GM12878 (cell line): ENCODE results near the gene ISOC2. TPM values are rescaled to one million over a fixed set of nuclear protein-coding genes. Genes with fewer than 3 reads are reported as not detected.

Experiments used
- ATAC-seq: fragments of 200-7000 bp; cut with Tn5 transposase; 3 replicates; pipeline ENCODE4 v1.9.1; 2020; ENCODE audit warnings: mild to moderate bottlenecking, moderate library complexity
- BruUV-seq: library from RNA; stranded (reverse); fragments of 400-500 nt; replicated peaks from 2 replicates; lab custom pipeline; 2021; lab: Mats Ljungman, UMichigan
- CTCF ChIA-PET: fragments of 300-600 bp; sonication (Branson Sonifier 250); formaldehyde crosslinking; extraction: SDS; loops from one replicate; lab custom pipeline; 2021; ENCODE audit warnings: inconsistent platforms; lab: Yijun Ruan, JAX
- POLR2A ChIA-PET: fragments of 350-600 bp; formaldehyde crosslinking; extraction: SDS; loops from one replicate; lab custom pipeline; 2021; ENCODE audit warnings: inconsistent platforms; lab: Charles Lee
- RAD21 ChIA-PET: fragments of 300-600 bp; sonication (Branson Sonifier 250); formaldehyde crosslinking; loops from one replicate; lab custom pipeline; 2023; ENCODE audit warnings: antibody characterized with exemption; ENCODE audit not compliant: unreplicated experiment; lab: Charles Lee
- SMC1A ChIA-PET: fragments of 300-600 bp; sonication (Branson Sonifier 250); formaldehyde crosslinking; loops from one replicate; lab custom pipeline; 2023; ENCODE audit not compliant: unreplicated experiment, uncharacterized antibody; lab: Charles Lee
- DNase-seq: peaks from one replicate; pipeline ENCODE4 v3.0.0-alpha.2; 2011; ENCODE audit warnings: low read depth, low spot score
- FAIRE-seq: peaks from 3 replicates; lab custom pipeline; 2011; peaks lifted over from hg19 to GRCh38; lab: Jason Lieb, UNC
- H2AFZ ChIP-seq: 2 replicates; pipeline ENCODE4 v1.6.0; 2011; ENCODE audit warnings: low read depth, low read length, control low read depth; ENCODE audit not compliant: control insufficient read depth
- H3K27ac ChIP-seq: 2 replicates; pipeline ENCODE4 v1.5.1; 2011; ENCODE audit warnings: control low read depth; ENCODE audit not compliant: control insufficient read depth, insufficient read depth
- H3K27me3 ChIP-seq, 2 experiments: replicated peaks in 1 of 2; 2 replicates each; pipeline versions ENCODE4 v1.6.0 to v1.6.1; 2011; ENCODE audit warnings: low read length in 1 of 2; ENCODE audit not compliant: control insufficient read depth in 2 of 2, insufficient read depth in 2 of 2
- H3K36me3 ChIP-seq, 2 experiments: 2 replicates each; pipeline ENCODE4 v1.5.1; 2011; ENCODE audit warnings: low read length in 1 of 2; ENCODE audit not compliant: control insufficient read depth in 2 of 2, insufficient read depth in 2 of 2
- H3K4me1 ChIP-seq: 2 replicates; pipeline ENCODE4 v1.6.1; 2011; ENCODE audit warnings: mild to moderate bottlenecking, low read length, moderate library complexity, mixed read lengths; ENCODE audit not compliant: control insufficient read depth, insufficient read depth
- H3K4me2 ChIP-seq: 2 replicates; pipeline ENCODE4 v1.6.0; 2011; ENCODE audit warnings: control low read depth; ENCODE audit not compliant: control insufficient read depth, insufficient read depth
- H3K4me3 ChIP-seq: fragments of 200-600 bp; sonication (generic); 2 replicates; pipeline ENCODE4 v1.5.1; 2016
- H3K79me2 ChIP-seq: 2 replicates; pipeline ENCODE4 v1.6.0; 2011; ENCODE audit warnings: low read length; ENCODE audit not compliant: control insufficient read depth, insufficient read depth
- H3K9ac ChIP-seq: 2 replicates; pipeline ENCODE4 v1.8.0; 2011; ENCODE audit warnings: low read length, control low read depth, mixed read lengths; ENCODE audit not compliant: control insufficient read depth, insufficient read depth
- H3K9me3 ChIP-seq: replicated peaks from 3 replicates; pipeline ENCODE4 v1.5.1; 2011; ENCODE audit warnings: mild to moderate bottlenecking, low read length; ENCODE audit not compliant: control insufficient read depth, insufficient read depth
- H4K20me1 ChIP-seq: 2 replicates; pipeline ENCODE4 v1.6.0; 2011; ENCODE audit not compliant: control insufficient read depth, insufficient read depth
- CREB1 ChIP-seq: IDR thresholded peaks from 2 replicates; pipeline ENCODE4 v1.6.1; 2012; ENCODE audit warnings: low read depth, mild to moderate bottlenecking, inconsistent platforms
- CUX1 ChIP-seq: IDR thresholded peaks from 2 replicates; pipeline ENCODE4 v1.6.1; 2012; ENCODE audit warnings: improper control_type of control experiment, low read depth, low read length; ENCODE audit not compliant: insufficient replicate concordance
- FOS ChIP-seq: IDR thresholded peaks from 3 replicates; pipeline ENCODE4 v1.6.1; 2011; ENCODE audit warnings: borderline replicate concordance; ENCODE audit not compliant: insufficient read length; ENCODE audit errors: extremely low read depth
- MEF2A ChIP-seq: IDR thresholded peaks from 2 replicates; pipeline ENCODE4 v1.6.1; 2011; ENCODE audit warnings: low read depth, mild to moderate bottlenecking, low read length, moderate library complexity; ENCODE audit not compliant: insufficient read depth
- NFXL1 ChIP-seq: fragments of 450-650 bp; IDR thresholded peaks from 2 replicates; pipeline ENCODE4 v1.6.1; 2017; ENCODE audit warnings: antibody characterized with exemption, mild to moderate bottlenecking, borderline replicate concordance
- POLR2A ChIP-seq: IDR thresholded peaks from 2 replicates; pipeline ENCODE4 v1.6.1; 2011; ENCODE audit warnings: low read depth, mild to moderate bottlenecking, low read length
- RFX5 ChIP-seq: IDR thresholded peaks from 2 replicates; pipeline ENCODE4 v1.6.1; 2011; ENCODE audit warnings: low read depth, low read length, improper control_type of control experiment
- WRNIP1 ChIP-seq: IDR thresholded peaks from 2 replicates; pipeline ENCODE4 v1.6.1; 2011; ENCODE audit warnings: low read depth, low read length, improper control_type of control experiment, borderline replicate concordance
- YBX1 ChIP-seq: fragments of 450-650 bp; IDR thresholded peaks from 2 replicates; pipeline ENCODE4 v1.6.1; 2016; ENCODE audit warnings: antibody characterized with exemption
- ZSCAN29 ChIP-seq: fragments of 450-650 bp; IDR thresholded peaks from 2 replicates; pipeline ENCODE4 v1.6.1; 2017; ENCODE audit warnings: mild to moderate bottlenecking, moderate library complexity
- WGBS: methylation state at CpG from one replicate; pipeline ENCODE4 v1.1.6; 2016; ENCODE audit warnings: low lambda C conversion rate; ENCODE audit not compliant: insufficient replicate concordance, insufficient coverage; ENCODE audit errors: missing lambda C conversion rate; 5-methylcytosine and 5-hydroxymethylcytosine counted together
- in situ Hi-C: fragments of 300-500 bp; cut with MboI; formaldehyde crosslinking; loops from 9 replicates; pipeline ENCODE4 v1.14.3; 2018; ENCODE audit warnings: mixed read lengths
- intact Hi-C: fragments of 100-400 bp; cut with micrococcal nuclease; formaldehyde crosslinking; loops from one replicate; pipeline ENCODE4 v1.14.2; 2022; ENCODE audit not compliant: unreplicated experiment
- polyA plus RNA-seq, 11 experiments: library from polyadenylated mRNA; depleted of rRNA in 4 of 11; unstranded in 6 of 11; stranded (reverse) in 5 of 11; fragments of >200 nt; fragmentation: Nextera tagmentation in 4 of 11; fragmentation: Illumina TruSeq in 1 of 11; extraction: Ambion mirVana in 4 of 11; extraction: Trizol in 1 of 11; gene quantifications; 1 replicate in 1 of 11; 2 replicates in 10 of 11; pipeline versions ENCODE4 v1.2.1 to v1.2.3, GENCODE V29; 2011 to 2016; ENCODE audit warnings: inconsistent platforms in 2 of 11, missing spikeins in 2 of 11, low read depth in 1 of 11
- total RNA-seq, 4 experiments: library from RNA; depleted of rRNA in 3 of 4; stranded (reverse); fragments of >200 nt in 3 of 4; fragmentation: Illumina TruSeq in 1 of 4; extraction: Trizol in 1 of 4; gene quantifications; 2 replicates each; pipeline versions ENCODE4 v1.2.1 to v1.2.3, GENCODE V29; 2013 to 2021

The ISOC2 gene
- total and polyA plus RNA-seq, 10 of the 15 experiments (the other 5 are each of a cell fraction or from before 2014, with no cell fraction given): 0.72 to 238 (median 56.9) TPM

GRCh38 chr19:55493645-55494171 lies 32.3 kb upstream of the ISOC2 start (continued):
- TF ChIP-seq POLR2A: no peak
- TF ChIP-seq YBX1: no peak
- no peak for TF ChIP-seq FOS
- TF ChIP-seq NFXL1: no peak
- no peak for TF ChIP-seq ZSCAN29

- Histone ChIP-seq H3K4me3 (no peak overlapping the region), H2AFZ (no peak overlapping the region), H3K4me1 (no peaks in the 10 kb centered on the region), H3K4me2 (no peak overlapping the region), H3K27me3 (no peaks in the 10 kb centered on the region; a peak in 1 of 4 replicates), H3K79me2 (no peaks in the 10 kb centered on the region), H3K36me3 (no peaks in the 10 kb centered on the region), H3K27ac (no peak overlapping the region), H4K20me1 (no peaks in the 10 kb centered on the region), H3K9me3 (no peaks in the 10 kb centered on the region), H3K9ac (no peak overlapping the region)
- ChIA-PET CTCF (interaction anchor here (3.1 kb wide), 1 partner anchor 11 kb away, joined by 12 read pairs; no protein-coding TSS in a partner anchor), POLR2A (no interaction called here), RAD21 (interaction anchor here (0.7 kb wide), 1 partner anchor 10 kb away, joined by 4 read pairs; no protein-coding TSS in a partner anchor), SMC1A (no interaction called here)
- intact Hi-C loops: no loop called here
- ATAC-seq: no peak
- WGBS: 50% methylated on average over 18 of the region's 18 CpGs
- no peak for DNase-seq
- in situ Hi-C loops: no loop called here
- TF ChIP-seq WRNIP1 (no peak), CREB1 (no peak), CUX1 (no peak), MEF2A (no peak), RFX5 (no peak)
- BruUV-seq: no TSS peak
- FAIRE-seq: no peak
These were observed 31.7 kb upstream of the ISOC2 start for GRCh38 chr19:55493052-55493644.
